Endometrial microvascular endothelial cells (primary cell): Measurements from ENCODE around the gene GRID1. TPM values are rescaled to one million over a fixed set of nuclear protein-coding genes. Genes with fewer than 3 reads are reported as not detected.
"Not testable (repeated sequence)": the region's sequence is repeated elsewhere in the genome, so short reads cannot be mapped to it uniquely, and the experiment has no call there.

Experiments used
- in situ Hi-C: cut with HindIII; loops from 2 replicates; pipeline ENCODE4 v1.10.0; 2017; ENCODE audit warnings: low sequenced_read_pairs, low pct_unique_long_range_greater_than_20kb; ENCODE audit errors: inconsistent ontology term
- total RNA-seq: library from RNA; depleted of rRNA; stranded (reverse); fragments of >200 nt; gene quantifications from one replicate; pipeline ENCODE4 v1.2.3, GENCODE V29; 2015; ENCODE audit errors: inconsistent ontology term

Gene GRID1
- total RNA-seq, 1 donor from 2014 or later: not detected

- in situ Hi-C loops: not testable (repeated sequence)
These were observed 191.1 kb downstream of the GRID1 start for GRCh38 chr10:86175476-86175875.

GRCh38 chr10:86172301-86172700 lies 194.3 kb downstream of the GRID1 start:
- in situ Hi-C loops: no loop called here

DNA sequence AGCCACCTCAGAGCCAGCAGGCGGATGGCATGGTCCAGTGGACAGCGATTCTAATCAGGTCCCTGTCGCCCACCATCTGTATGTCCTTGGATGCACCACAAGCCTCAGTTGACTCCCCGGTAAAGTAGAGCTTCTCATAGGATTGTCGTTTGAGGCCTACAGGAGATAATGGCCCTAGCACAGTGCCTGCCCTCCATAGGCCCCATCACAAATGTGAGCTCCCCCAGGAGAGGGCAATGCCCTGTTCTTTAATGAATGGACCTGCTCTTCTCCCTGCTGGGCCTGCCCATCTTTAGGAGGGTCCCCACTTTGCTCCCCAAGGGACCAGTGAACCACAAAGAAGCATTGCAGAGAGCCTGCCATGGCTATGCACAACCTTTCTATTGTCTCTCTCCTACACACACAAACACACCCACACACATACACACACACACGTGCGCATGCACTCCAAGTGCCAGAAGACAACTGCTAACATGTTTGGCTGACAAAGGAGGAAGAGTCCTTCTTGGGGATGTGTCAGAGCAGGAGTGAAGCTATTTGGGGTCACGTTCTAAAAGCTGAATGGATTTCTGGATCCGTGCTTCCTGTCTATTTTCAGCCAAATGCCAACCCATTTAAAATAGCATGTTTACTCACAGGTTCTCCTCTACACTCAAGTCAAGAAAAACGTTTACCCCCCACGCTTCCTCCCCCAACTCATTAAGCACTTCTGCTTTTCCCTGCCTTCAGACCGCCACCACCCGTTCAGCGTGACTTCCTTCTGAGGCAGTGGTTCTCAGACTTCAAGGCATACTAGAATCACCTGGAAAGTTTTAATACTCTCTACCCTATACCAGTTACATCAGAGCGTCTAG lies 196.1 kb downstream of the GRID1 start:
- in situ Hi-C loops: no loop called here

- in situ Hi-C loops: no loop called here
These were observed 196.9 kb downstream of the GRID1 start for GRCh38 chr10:86169506-86170254.

- in situ Hi-C loops: no loop called here
These were observed 197.5 kb downstream of the GRID1 start for GRCh38 chr10:86169066-86169465.

DNA sequence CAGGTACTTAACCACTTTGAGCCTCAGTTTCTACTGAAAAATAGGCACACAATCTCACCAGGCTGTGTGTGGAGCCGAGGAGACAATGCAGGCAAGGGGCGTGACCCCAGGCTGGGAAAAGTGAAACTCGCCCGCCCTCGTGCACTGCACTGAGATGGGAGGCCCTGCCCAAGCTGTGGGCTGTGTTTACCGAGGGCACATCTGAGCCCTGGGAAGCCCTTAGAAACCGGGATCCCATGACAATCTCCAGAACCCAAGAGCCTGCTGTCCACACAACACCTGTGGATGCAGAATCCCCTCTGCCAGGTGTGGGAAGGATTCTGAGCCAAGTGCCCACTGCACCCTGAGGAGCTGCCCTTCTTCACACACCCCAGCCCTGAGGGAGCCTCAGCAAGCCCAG lies 198.3 kb downstream of the GRID1 start:
- in situ Hi-C loops: no loop called here

DNA sequence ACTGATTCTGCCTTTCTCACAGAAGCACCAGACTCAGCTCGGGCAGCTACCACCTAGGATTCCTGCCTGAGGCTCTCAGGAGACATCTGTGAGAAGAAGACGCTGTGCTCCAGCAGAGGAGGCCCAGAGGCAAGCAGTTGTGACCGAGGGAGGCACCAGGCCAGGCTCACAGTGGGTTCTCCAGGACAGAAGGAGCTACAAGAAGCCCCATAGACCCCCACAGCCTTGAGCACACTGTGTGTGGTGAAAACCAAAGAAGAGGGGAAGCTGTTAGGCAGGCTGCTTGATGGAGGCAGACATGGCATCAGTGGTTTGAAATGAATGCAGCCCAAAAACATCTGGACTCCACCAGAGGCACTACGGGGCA lies 198.8 kb downstream of the GRID1 start:
- in situ Hi-C loops: no loop called here

GRCh38 chr10:86167121-86167761 lies 199.4 kb downstream of the GRID1 start:
- in situ Hi-C loops: no loop called here

DNA sequence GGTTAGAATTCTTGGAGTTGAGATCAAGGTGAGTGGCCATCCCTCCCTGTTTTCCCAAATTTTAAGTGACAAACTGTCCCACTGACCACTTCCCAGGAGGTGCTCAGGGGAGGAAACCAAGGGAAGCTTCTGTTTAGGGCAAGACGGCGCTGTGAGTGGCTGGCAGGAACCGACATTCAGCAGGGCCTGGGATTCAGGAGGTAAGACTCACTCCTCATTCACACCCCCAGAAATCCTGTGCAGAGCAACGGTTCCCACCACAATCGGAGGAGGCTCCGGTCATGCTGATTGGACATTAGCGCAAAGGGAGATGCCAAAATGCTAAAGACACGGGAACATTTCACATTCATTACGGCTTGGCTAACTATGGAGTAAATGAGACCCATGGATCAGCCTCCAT lies 200.9 kb downstream of the GRID1 start:
- in situ Hi-C loops: no loop called here

GRCh38 chr10:86164960-86165630 lies 201.5 kb downstream of the GRID1 start:
- in situ Hi-C loops: no loop called here

GRCh38 chr10:86164174-86164774 lies 202.3 kb downstream of the GRID1 start:
- in situ Hi-C loops: no loop called here

DNA sequence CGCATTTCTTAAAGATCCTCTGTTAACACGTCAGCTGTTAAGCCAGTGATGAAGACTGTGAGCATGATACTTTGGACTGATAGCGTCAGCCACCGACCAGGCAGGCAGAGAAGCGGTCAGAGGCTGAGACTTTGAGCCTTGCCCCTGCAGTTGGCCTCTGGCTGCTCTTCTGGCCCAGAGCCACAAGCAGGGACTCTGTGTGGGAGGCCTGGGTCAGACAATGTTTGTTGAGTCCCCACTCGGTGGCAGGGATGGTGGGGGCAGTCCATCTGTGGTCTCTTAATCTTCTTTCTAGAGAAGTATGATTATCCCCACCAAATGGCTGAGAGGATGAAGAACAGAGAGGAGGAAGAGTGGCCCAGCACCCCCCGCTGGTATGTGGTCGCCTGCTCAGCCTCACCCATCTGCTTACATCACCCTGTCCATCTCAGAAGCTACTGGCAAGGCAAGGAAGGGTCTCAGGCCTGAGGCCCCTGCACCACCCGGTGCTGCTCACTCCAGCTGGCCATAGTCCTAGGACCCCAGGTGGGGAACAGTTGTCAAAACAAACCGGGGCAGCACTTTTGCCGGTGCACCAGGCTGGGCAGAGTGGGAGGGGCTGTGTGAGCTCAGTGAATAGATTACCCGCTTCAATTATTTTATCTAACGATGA lies 202.9 kb downstream of the GRID1 start:
- in situ Hi-C loops: no loop called here

DNA sequence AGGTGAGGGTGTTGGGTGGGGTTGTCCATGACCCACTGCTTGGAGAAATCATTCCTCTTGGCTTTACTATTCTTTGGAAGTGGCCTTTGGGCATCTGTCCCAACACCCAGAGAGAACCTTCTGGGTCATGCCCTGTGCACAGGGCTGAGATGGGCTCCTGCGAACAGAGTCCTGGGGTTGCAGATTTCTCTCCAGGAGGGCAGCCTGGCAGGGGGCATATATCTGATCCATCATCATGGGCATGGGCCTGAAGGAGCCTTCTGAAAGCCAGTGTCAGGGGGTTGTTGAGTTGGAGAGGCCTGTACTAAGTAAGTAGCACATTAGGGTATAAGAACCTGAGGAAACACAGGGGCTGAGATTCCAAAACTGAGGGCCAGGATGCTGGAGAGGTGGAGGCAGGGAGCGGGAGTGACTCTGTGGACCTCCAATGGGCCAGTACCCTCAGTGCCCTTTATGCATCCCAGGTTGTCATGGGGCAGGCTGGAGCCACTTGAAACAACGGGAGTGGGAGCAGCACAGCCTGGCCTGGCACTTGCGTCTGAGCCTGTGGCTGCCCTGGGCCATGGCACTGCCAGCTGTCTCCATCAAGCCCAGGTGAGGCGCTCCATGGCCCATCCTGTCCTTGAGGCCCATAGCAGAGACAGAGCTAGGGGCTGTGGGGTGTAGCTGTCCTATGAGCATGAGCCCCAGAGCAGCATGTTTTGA lies 203.7 kb downstream of the GRID1 start:
- in situ Hi-C loops: no loop called here

DNA sequence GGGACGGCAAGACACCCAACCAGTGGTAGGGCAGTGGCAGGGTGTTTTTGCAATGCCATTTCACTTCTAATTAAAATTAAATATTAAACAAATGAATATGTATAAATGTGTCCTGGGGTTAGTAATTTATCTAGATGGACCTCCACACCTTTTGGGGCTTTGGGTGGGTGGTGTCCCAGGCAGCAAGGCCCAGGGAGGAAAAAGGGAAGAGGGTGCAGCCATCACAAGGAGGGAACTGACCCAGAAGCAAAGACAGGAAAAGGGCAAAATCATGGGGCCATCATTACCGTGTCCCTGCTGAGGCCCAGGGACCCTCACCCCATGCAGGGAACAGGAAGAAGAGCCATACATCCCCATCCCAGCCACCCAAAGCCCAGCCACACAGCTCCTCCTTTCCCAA lies 204.6 kb downstream of the GRID1 start:
- in situ Hi-C loops: no loop called here

- in situ Hi-C loops: no loop called here
These were observed 205.6 kb downstream of the GRID1 start for GRCh38 chr10:86160890-86161585.

DNA sequence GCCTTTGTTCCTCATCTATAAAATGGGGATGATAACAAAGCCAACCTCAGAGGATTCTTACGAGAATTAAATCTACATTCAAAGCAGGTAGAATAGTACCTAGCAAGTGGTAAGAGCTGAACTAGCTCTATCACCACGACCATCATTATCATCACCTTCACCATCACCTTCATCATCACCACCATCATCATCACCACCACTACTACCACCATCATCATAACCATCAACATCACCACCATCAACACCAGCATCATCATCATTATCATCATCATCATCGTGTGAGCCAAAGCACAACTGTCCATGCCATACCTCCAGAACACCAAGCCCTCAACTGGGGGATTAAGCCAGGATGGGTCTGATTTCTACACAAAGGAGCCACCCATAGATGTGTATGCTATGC lies 206.8 kb downstream of the GRID1 start:
- in situ Hi-C loops: no loop called here
